ENCODE results near the gene STRBP.

GRCh38 chr9:123282362-123283047 is 14.1 kb upstream of the STRBP start:
- TF ChIP-seq POLR2A (IDR thresholded peaks at IDR 0.05): no peak
- TF ChIP-seq CTCF (IDR thresholded peaks at IDR 0.05): no peak

Measured in testis (tissue), 2 donors.